ENCODE data around the gene PLAC8.
A peak's percentile ranks its signal among the peaks of the same experiment; 100 is the strongest.

Gene PLAC8

DNA sequence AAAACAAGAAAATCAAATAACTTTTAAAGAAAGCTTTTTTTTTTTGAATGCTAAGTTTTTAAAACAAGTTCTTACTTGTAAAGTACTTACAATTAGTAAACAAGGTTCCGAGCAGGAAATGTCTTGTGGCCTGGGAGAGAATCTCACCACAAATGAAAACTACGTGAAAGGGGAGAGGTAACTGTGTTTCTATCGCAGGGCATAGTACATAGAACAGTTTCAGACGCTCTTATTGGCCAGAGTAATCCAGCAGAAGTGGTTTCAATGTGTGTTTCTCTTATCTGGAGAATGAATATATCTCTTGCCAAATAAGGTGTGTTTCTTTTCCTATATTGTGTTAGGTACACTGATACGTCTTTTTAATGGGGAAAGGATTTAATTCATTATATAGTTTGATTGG is at the start of gene PLAC8:
TSS of gene PLAC8 (minus strand) at position 154 of the 400 bp plus-strand sequence. CDS start 6,808 bp downstream, outside the sequence.
- no peak for DNase-seq

- DNase-seq, result no peak
Measured at GRCh38 chr4:83153417-83153816, 38.9 kb upstream of the PLAC8 start.

DNA sequence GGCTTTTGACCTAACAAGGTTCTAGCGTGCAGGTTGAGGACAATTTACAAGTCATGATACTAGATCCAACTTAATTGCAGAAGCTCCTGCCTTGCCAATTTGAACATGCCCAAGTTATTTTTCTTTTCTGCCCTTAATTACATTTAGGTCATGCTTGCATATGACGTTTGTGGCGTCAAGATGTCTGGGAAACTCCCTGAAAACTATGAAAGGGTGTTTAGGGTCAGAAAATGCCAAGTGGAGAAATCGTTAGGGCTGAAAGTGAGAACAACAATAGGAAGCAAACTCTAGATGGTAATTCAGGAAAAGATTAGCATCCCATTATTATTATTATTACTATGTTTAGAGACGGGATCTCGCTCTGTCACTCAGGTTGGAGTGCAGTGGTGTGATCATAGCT is 38.2 kb upstream of the PLAC8 start:
- no peak for DNase-seq

DNA sequence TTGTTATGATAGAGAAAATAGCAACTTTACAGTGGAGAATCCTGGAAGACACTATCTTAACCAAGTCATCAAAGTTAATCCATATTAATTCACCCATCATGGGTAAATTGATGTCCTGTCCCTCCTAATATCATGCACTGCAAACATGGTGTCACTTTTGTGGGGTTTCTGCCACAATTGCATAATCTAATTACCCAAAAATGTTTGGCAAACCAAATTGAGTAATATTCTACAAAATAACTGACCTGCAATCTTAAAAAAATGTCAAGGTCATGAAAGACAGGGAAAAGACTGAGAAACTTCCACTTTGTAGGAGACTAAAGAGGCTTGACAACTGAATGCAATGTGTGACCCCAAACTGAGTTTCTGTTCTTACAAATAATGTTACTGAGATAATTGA is 37.1 kb upstream of the PLAC8 start:
- DNase-seq, result no peak

- no peak for DNase-seq
Measured at GRCh38 chr4:83150653-83151330, 36.3 kb upstream of the PLAC8 start.

- no peak for DNase-seq
Measured at GRCh38 chr4:83149865-83150652, 35.5 kb upstream of the PLAC8 start.

GRCh38 chr4:83146841-83147240 is 32.3 kb upstream of the PLAC8 start:
- no peak for DNase-seq

GRCh38 chr4:83145776-83146175 is 31.2 kb upstream of the PLAC8 start:
- DNase-seq, result peak in 1 of 2 donors; percentile 15

- no peak for DNase-seq
Measured at GRCh38 chr4:83139514-83140156, 25.1 kb upstream of the PLAC8 start.

DNA sequence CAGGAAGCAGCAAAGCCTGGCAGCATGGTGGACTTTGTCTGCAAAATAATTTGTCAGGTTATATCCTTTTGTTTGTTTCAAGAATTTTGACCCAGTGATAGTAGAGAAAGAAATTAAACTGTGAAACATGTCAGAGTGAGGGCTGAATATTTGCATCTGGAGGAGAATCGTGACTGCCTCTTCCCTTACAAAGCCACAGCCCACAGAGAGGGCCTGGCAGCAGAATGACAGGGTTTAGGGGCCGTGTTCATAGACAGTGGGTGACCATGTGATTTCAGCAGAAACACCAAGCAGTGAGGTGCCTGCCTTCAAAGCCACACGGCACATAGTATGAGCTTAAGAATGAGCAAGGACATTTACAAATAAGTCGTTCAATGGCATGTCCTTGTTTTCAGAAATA is 24.4 kb upstream of the PLAC8 start:
- DNase-seq, result no peak

DNA sequence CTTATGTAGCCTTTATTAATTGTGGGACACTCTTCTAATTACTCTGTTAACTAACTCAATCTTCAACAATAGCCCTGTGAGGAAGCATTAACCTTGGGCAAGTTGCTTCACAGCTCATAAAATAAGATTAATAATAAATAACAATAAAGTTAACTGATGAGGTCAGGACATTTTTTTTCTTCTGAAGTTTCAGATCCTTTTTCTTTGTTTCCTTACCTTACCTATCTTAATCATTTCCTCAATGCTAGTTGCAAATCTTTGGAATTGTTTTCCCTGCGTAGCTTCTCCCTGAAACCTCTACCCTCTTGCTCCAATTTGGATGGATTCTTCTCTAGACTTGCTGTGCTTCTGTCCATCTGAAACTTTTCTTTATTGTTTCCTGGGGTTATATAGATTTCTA is 17.5 kb upstream of the PLAC8 start:
- DNase-seq, result no peak

GRCh38 chr4:83129264-83129663 is 14.7 kb upstream of the PLAC8 start:
- DNase-seq, result no peak

- no peak for DNase-seq
Measured at GRCh38 chr4:83128240-83128929, 13.9 kb upstream of the PLAC8 start.

- no peak for DNase-seq
Measured at GRCh38 chr4:83125738-83126141, 11.2 kb upstream of the PLAC8 start.

GRCh38 chr4:83124111-83124780 is 9.7 kb upstream of the PLAC8 start:
- no peak for DNase-seq

- DNase-seq, result no peak
Measured at GRCh38 chr4:83121246-83121645, 6.7 kb upstream of the PLAC8 start.

GRCh38 chr4:83118869-83119268 is 4.3 kb upstream of the PLAC8 start:
- DNase-seq, result no peak

- no peak for DNase-seq
Measured at GRCh38 chr4:83115656-83116285, 1.2 kb upstream of the PLAC8 start.

DNA sequence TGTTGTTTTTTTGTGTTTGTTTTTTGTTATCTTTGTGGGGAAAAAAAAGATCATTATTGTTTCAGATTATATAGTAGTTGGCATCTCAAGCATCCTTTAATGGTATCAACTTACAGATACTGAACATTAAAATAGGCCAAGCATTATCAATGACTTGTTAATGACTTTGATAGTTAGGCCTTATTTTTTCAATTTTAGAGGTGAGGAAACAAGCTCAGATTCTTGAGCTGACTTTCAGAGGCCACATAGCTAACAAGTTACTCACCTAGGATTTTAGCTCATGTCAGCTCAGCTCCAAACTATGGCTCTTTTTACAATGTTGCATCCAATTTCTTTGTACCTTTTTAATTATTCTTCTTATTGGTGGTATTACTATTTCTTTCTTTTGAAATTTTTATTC is 471 bp upstream of the PLAC8 start:
- DNase-seq, result no peak

- no peak for DNase-seq
Measured at GRCh38 chr4:83113429-83113786, 1.1 kb downstream of the PLAC8 start.

- peak in 1 of 2 donors; percentile 20 for DNase-seq
Measured at GRCh38 chr4:83112678-83113428, 1.7 kb downstream of the PLAC8 start.

DNA sequence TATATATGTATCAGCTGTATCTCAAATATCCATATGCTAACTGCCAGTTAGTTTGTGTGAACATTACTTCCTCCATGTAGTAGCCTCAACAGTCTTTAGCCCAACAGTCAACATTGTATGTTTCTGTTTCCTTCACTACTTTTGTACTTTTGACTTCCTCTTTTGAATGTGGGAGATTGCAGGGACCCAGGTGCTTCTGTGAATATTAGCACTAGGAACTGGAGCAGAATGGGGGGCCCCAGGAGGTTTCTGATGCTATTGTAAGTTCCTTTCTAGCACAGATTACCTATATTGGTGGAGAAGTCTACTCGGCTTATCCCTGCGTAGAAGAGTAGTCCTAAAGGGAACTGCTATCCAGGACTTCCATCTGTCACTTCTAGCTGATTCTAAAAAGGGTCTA is 2.3 kb downstream of the PLAC8 start:
- DNase-seq, result no peak
